Measurements from ENCODE around the gene VOPP1.

VOPP1 gene

DNA sequence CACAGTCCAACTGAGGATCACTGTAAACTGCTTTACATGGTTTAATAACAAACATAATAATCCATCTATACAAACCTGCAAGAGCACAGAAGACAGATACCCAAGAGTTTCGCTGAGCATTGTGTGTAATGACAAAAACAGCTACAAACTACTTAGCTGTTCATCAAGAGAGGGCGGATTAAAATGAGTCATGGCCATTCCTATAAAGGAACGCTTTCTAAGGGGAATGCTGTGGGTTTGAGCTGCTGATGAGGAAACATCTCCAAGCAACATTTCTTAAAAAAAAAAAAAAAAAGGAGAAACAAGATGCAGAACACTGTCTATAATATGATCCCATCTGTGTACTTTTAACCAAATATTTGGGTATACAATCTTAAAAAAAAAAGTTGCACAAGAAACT, 33.8 kb downstream of the VOPP1 start:
- TF ChIP-seq FOXM1 (IDR thresholded peaks at IDR 0.05; ENCODE audit: borderline replicate concordance, low read depth) (no peak), EP300 (IDR thresholded peaks at IDR 0.05; ENCODE audit: borderline replicate concordance) (no peak), TAF1 (IDR thresholded peaks at IDR 0.05; ENCODE audit: low read depth) (no peak), ZBTB7A (IDR thresholded peaks at IDR 0.05; ENCODE audit: low read depth) (no peak), CREB1 (IDR thresholded peaks at IDR 0.05; ENCODE audit: low read depth) (no peak), NFIC (IDR thresholded peaks at IDR 0.05) (no peak)
- TF ChIP-seq, protein P1, sequence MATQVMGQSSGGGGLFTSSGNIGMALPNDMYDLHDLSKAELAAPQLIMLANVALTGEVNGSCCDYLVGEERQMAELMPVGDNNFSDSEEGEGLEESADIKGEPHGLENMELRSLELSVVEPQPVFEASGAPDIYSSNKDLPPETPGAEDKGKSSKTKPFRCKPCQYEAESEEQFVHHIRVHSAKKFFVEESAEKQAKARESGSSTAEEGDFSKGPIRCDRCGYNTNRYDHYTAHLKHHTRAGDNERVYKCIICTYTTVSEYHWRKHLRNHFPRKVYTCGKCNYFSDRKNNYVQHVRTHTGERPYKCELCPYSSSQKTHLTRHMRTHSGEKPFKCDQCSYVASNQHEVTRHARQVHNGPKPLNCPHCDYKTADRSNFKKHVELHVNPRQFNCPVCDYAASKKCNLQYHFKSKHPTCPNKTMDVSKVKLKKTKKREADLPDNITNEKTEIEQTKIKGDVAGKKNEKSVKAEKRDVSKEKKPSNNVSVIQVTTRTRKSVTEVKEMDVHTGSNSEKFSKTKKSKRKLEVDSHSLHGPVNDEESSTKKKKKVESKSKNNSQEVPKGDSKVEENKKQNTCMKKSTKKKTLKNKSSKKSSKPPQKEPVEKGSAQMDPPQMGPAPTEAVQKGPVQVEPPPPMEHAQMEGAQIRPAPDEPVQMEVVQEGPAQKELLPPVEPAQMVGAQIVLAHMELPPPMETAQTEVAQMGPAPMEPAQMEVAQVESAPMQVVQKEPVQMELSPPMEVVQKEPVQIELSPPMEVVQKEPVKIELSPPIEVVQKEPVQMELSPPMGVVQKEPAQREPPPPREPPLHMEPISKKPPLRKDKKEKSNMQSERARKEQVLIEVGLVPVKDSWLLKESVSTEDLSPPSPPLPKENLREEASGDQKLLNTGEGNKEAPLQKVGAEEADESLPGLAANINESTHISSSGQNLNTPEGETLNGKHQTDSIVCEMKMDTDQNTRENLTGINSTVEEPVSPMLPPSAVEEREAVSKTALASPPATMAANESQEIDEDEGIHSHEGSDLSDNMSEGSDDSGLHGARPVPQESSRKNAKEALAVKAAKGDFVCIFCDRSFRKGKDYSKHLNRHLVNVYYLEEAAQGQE (IDR thresholded peaks at IDR 0.05; ENCODE audit: low read depth) = no peak
- TF ChIP-seq, protein P2, sequence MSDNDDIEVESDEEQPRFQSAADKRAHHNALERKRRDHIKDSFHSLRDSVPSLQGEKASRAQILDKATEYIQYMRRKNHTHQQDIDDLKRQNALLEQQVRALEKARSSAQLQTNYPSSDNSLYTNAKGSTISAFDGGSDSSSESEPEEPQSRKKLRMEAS (IDR thresholded peaks at IDR 0.05) = no peak

DNA sequence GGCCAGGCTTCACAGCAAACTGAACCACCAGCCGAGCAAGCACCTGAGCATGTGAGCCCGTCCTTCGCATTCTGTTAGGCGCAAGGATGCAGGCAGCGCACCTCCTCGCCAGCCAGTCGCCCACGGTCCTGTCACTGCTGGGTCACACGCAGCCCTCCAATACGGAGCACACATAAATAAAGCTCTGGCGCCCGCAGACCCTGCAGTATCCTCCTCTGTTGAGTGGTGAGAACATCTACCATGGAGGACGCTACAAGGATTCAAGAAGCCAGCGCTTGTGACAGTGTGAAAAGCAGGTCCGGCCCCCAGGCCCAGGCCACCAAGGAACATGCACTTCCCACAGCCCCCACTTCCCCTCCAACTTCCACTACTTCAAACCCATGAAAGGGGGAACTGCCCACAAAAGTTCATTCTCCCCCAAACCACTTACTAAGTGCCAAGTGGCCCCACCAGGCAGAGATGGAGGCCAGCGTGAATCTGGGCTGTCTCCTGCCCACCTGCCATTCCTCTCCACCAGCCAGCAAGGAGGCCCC, 34.8 kb downstream of the VOPP1 start:
- TF ChIP-seq, protein P1 (IDR thresholded peaks at IDR 0.05; ENCODE audit: low read depth) = no peak
- TF ChIP-seq CEBPB (IDR thresholded peaks at IDR 0.05) (no peak), EP300 (IDR thresholded peaks at IDR 0.05; ENCODE audit: borderline replicate concordance) (no peak), NFIC (IDR thresholded peaks at IDR 0.05) (no peak), RAD21 (IDR thresholded peaks at IDR 0.05; ENCODE audit: low read depth) (no peak), YY1 (IDR thresholded peaks at IDR 0.05; ENCODE audit: low read depth) (no peak), ZBTB7A (IDR thresholded peaks at IDR 0.05; ENCODE audit: low read depth) (no peak), EGR1 (IDR thresholded peaks at IDR 0.05) (no peak), FOXM1 (IDR thresholded peaks at IDR 0.05; ENCODE audit: borderline replicate concordance, low read depth) (no peak), TEAD4 (IDR thresholded peaks at IDR 0.05) (no peak), TCF12 (IDR thresholded peaks at IDR 0.05; ENCODE audit: low read depth) (no peak), CREB1 (IDR thresholded peaks at IDR 0.05; ENCODE audit: low read depth) (no peak), TAF1 (IDR thresholded peaks at IDR 0.05; ENCODE audit: low read depth) (no peak), USF1 (IDR thresholded peaks at IDR 0.05) (no peak)
- TF ChIP-seq, protein P2 (IDR thresholded peaks at IDR 0.05) = no peak

GRCh38 chr7:55536619-55537457, 35.5 kb downstream of the VOPP1 start:
- no peak for TF ChIP-seq TAF1 (IDR thresholded peaks at IDR 0.05; ENCODE audit: low read depth)
- TF ChIP-seq EGR1 (IDR thresholded peaks at IDR 0.05) = no peak
- no peak for TF ChIP-seq NFIC (IDR thresholded peaks at IDR 0.05)
- TF ChIP-seq, protein P1 (IDR thresholded peaks at IDR 0.05; ENCODE audit: low read depth) = no peak
- TF ChIP-seq CEBPB (IDR thresholded peaks at IDR 0.05) = no peak
- TF ChIP-seq RAD21 (IDR thresholded peaks at IDR 0.05; ENCODE audit: low read depth) = no peak
- no peak for TF ChIP-seq CREB1 (IDR thresholded peaks at IDR 0.05; ENCODE audit: low read depth)
- TF ChIP-seq FOXM1 (IDR thresholded peaks at IDR 0.05; ENCODE audit: borderline replicate concordance, low read depth) = no peak
- no peak for TF ChIP-seq ZBTB7A (IDR thresholded peaks at IDR 0.05; ENCODE audit: low read depth)
- TF ChIP-seq YY1 (IDR thresholded peaks at IDR 0.05; ENCODE audit: low read depth) = no peak
- no peak for TF ChIP-seq TEAD4 (IDR thresholded peaks at IDR 0.05)
- no peak for TF ChIP-seq EP300 (IDR thresholded peaks at IDR 0.05; ENCODE audit: borderline replicate concordance)
- no peak for TF ChIP-seq USF1 (IDR thresholded peaks at IDR 0.05)
- no peak for TF ChIP-seq TCF12 (IDR thresholded peaks at IDR 0.05; ENCODE audit: low read depth)
- TF ChIP-seq, protein P2 (IDR thresholded peaks at IDR 0.05) = no peak
